Activated CD8-positive, alpha-beta memory T cell treated with anti-CD3 and anti-CD28 coated beads for 1 hour (primary cell): ENCODE measurements around the gene COX7A2.

Experiments used
- DNase-seq, 2 donors: peaks; one replicate each; pipeline ENCODE4 v3.0.0-alpha.2; 2020; ENCODE audit warnings: low read depth in 1 of 2; ENCODE audit errors: extremely low read depth in 1 of 2

COX7A2 gene

GRCh38 chr6:75222261-75222660 is 21.3 kb downstream of the COX7A2 start:
- DNase-seq = no peak

GRCh38 chr6:75221116-75221515 is 22.5 kb downstream of the COX7A2 start:
- DNase-seq = no peak

- DNase-seq = no peak
Observed at GRCh38 chr6:75220357-75220756, 23.2 kb downstream of the COX7A2 start.

GRCh38 chr6:75219263-75219662 is 24.3 kb downstream of the COX7A2 start:
- no peak for DNase-seq

GRCh38 chr6:75217193-75217592 is 26.4 kb downstream of the COX7A2 start:
- DNase-seq = no peak

- no peak for DNase-seq
Observed at GRCh38 chr6:75215291-75215690, 28.3 kb downstream of the COX7A2 start.

GRCh38 chr6:75213732-75214131 is 29.9 kb downstream of the COX7A2 start:
- no peak for DNase-seq

GRCh38 chr6:75213112-75213511 is 30.5 kb downstream of the COX7A2 start:
- no peak for DNase-seq

GRCh38 chr6:75211920-75212590 is 31.5 kb downstream of the COX7A2 start:
- no peak for DNase-seq

GRCh38 chr6:75210885-75211739 is 32.5 kb downstream of the COX7A2 start:
- DNase-seq = peak in 1 of 2 donors; percentile 15

GRCh38 chr6:75209184-75209723 is 34.3 kb downstream of the COX7A2 start:
- no peak for DNase-seq

- DNase-seq = peak; percentile 52 to 67
Observed at GRCh38 chr6:75208298-75209183, 35.1 kb downstream of the COX7A2 start.

- DNase-seq = no peak
Observed at GRCh38 chr6:75206576-75207342, 36.8 kb downstream of the COX7A2 start.

- no peak for DNase-seq
Observed at GRCh38 chr6:75205776-75206575, 37.6 kb downstream of the COX7A2 start, which contains the start of gene COL12A1. Gene COL12A1, minus strand, starts transcription at chr6:75206053. Its CDS starts 3,261 bp downstream, at chr6:75202792.

GRCh38 chr6:75204959-75205775 is 38.4 kb downstream of the COX7A2 start:
- DNase-seq = no peak

GRCh38 chr6:75204217-75204958 is 39.2 kb downstream of the COX7A2 start:
- no peak for DNase-seq

- DNase-seq = no peak
Observed at GRCh38 chr6:75203721-75204120, 39.9 kb downstream of the COX7A2 start.

GRCh38 chr6:75202676-75203131 is 40.9 kb downstream of the COX7A2 start:
- no peak for DNase-seq
